Spleen (tissue), 13 donors: ENCODE measurements around the gene CD38. TPM values are rescaled to one million over a fixed set of nuclear protein-coding genes. Genes with fewer than 3 reads are reported as not detected.
"Not testable (repeated sequence)": the region's sequence is repeated elsewhere in the genome, so short reads cannot be mapped to it uniquely, and the experiment has no call there.

Source experiments
- DNase-seq: peaks from one replicate; pipeline ENCODE4 v3.0.0-alpha.2; 2020
- H3K27ac ChIP-seq, 8 donors: fragments of 200-600 bp; sonication (generic) in 7 of 8; 1 replicate in 4 of 8; 2 replicates in 4 of 8; pipeline versions ENCODE4 v1.5.0 to v1.8.0; 2016 to 2021; ENCODE audit warnings: inconsistent platforms in 4 of 8, mild to moderate bottlenecking in 4 of 8, moderate library complexity in 1 of 8
- H3K27me3 ChIP-seq, 7 donors: fragments of 200-600 bp; sonication (generic) in 6 of 7; replicated peaks in 1 of 7; 1 replicate in 4 of 7; 2 replicates in 3 of 7; pipeline versions ENCODE4 v1.5.0 to v1.8.0; 2016 to 2021; ENCODE audit warnings: inconsistent platforms in 3 of 7, mild to moderate bottlenecking in 1 of 7
- H3K36me3 ChIP-seq, 6 donors: fragments of 200-600 bp; sonication (generic) in 5 of 6; 1 replicate in 4 of 6; 2 replicates in 2 of 6; pipeline versions ENCODE4 v1.5.0 to v1.8.0; 2016 to 2021; ENCODE audit warnings: inconsistent platforms in 2 of 6
- H3K4me1 ChIP-seq, 6 donors: fragments of 200-600 bp; sonication (generic) in 5 of 6; 1 replicate in 3 of 6; 2 replicates in 3 of 6; pipeline versions ENCODE4 v1.5.0 to v1.8.0; 2016 to 2021; ENCODE audit warnings: inconsistent platforms in 3 of 6
- H3K4me3 ChIP-seq, 8 donors: fragments of 200-600 bp; sonication (generic) in 7 of 8; 1 replicate in 4 of 8; 2 replicates in 4 of 8; pipeline versions ENCODE4 v1.5.0 to v1.8.0; 2016 to 2021; ENCODE audit warnings: inconsistent platforms in 4 of 8, mild to moderate bottlenecking in 4 of 8, moderate library complexity in 2 of 8
- H3K9me3 ChIP-seq, 8 donors: fragments of 200-600 bp; sonication (generic) in 7 of 8; 1 replicate in 4 of 8; 2 replicates in 4 of 8; pipeline versions ENCODE4 v1.5.0 to v1.8.0; 2016 to 2021; ENCODE audit warnings: inconsistent platforms in 4 of 8
- CTCF ChIP-seq, 11 experiments: fragments of 200-600 bp in 7 of 11; fragments of 450-650 bp in 4 of 11; sonication (generic) in 4 of 11; IDR thresholded peaks in 8 of 11; conservative IDR thresholded peaks in 3 of 11; 1 replicate in 7 of 11; 2 replicates in 4 of 11; pipeline versions ENCODE4 v1.4.0 to v1.8.0; 2016 to 2021; ENCODE audit warnings: antibody characterized with exemption in 11 of 11, inconsistent platforms in 4 of 11, mild to moderate bottlenecking in 1 of 11
- POLR2A ChIP-seq, 3 donors: fragments of 450-650 bp; IDR thresholded peaks; one replicate each; pipeline ENCODE4 v1.5.1; 2017; ENCODE audit warnings: antibody characterized with exemption in 3 of 3, mild to moderate bottlenecking in 1 of 3
- POLR2AphosphoS5 ChIP-seq, 3 donors: sonication (generic); formaldehyde crosslinking; IDR thresholded peaks; one replicate each; pipeline ENCODE4 v1.5.1; 2017; ENCODE audit warnings: antibody characterized with exemption in 3 of 3
- WGBS, 5 donors: extraction: QIAGEN DNeasy Blood & Tissue Kit in 3 of 5; methylation state at CpG; one replicate each; pipeline versions ENCODE4 v1.1.5 to v1.1.7; 2013 to 2018; 5-methylcytosine and 5-hydroxymethylcytosine counted together
- intact Hi-C: fragments of 100-400 bp; cut with DNase I; formaldehyde crosslinking; loops from one replicate; pipeline ENCODE4 v1.15.0; 2023; ENCODE audit warnings: low total_unique reads
- long read RNA-seq, 2 donors: transcript quantifications; one replicate each; lab custom pipeline, GENCODE V29; 2026
- polyA plus RNA-seq, 3 donors: library from polyadenylated mRNA; stranded (reverse); fragments of 200-250 nt; gene quantifications; one replicate each; pipeline ENCODE4 v1.2.1, GENCODE V29; 2013
- total RNA-seq, 7 donors: library from RNA; depleted of rRNA in 3 of 7; stranded (reverse); fragments of >200 nt in 3 of 7; fragmentation: NEBNext Ultra II Directional in 4 of 7; extraction: Animal tissue kit (Norgen Biotek cat#: 25700) in 4 of 7; gene quantifications; one replicate each; pipeline versions ENCODE4 v1.1.0 to v1.2.1, GENCODE V29; 2016 to 2021
- donor health status: healthy with polysubstance abuse.
- donor health status: DM: no; HTN: no; CAD: no; lungs with moderate emphysema.
- donor health status: DM: no; HTN: no; CAD: no.
- donor health status: Bipolar disorder and iron deficiency.
- donor health status: healthy.
- donor health status: DM: no; HTN: no; CAD: no.
- donor health status: DM: yes; HTN: yes; CAD: no.

Gene CD38
- 10 to 100 TPM; 45.1 to 92.9 (median 62.7) TPM for total RNA-seq
- 1 to 10 TPM; 4.9 to 9.5 (median 5.8) TPM for polyA plus RNA-seq
- long read RNA-seq, donor 1, full-length matches to known transcripts = 11 of 11 reads
- long read RNA-seq, donor 1, partial matches to known transcripts = 0 of 11 reads
- long read RNA-seq, donor 1, other reads (novel, unspliced or antisense) = 0 of 11 reads
- long read RNA-seq, donor 2, full-length matches to known transcripts = 7 of 7 reads
- long read RNA-seq, donor 2, partial matches to known transcripts = 0 of 7 reads
- long read RNA-seq, donor 2, other reads (novel, unspliced or antisense) = 0 of 7 reads

GRCh38 chr4:15778289-15779241 is at the start of gene CD38:
Gene CD38, plus strand, starts transcription at chr4:15778328. Its CDS starts 87 bp downstream, at chr4:15778415.
- H3K9me3 ChIP-seq = no peaks in the 10 kb centered on the region
- peaks cover 21 to 73% (median 60%) of the 10 kb centered on the region in 6 donors for H3K4me1 ChIP-seq
- peak within 1 kb of the TSS; percentile 79 to 88 (median 86) for H3K27ac ChIP-seq
- H3K27me3 ChIP-seq = no peaks in the 10 kb centered on the region
- WGBS, 5 donors = 0 to 1% (median 0%) methylated on average over 37 to 76 of the region's 76 CpGs
- DNase-seq = peak; percentile 91
- peak in 1 of 11 experiments; percentile 10 for TF ChIP-seq CTCF (IDR thresholded peaks at IDR 0.05 in 8 of 11, conservative IDR thresholded peaks at IDR 0.05 in 3 of 11)
- peak in 1 of 3 donors; percentile 68 for TF ChIP-seq POLR2A (IDR thresholded peaks at IDR 0.05)
- peak; percentile 59 to 83 (median 71) for TF ChIP-seq POLR2AphosphoS5 (IDR thresholded peaks at IDR 0.05)
- H3K4me3 ChIP-seq = peak within 1 kb of the TSS; percentile 53 to 80 (median 68)
- H3K36me3 ChIP-seq = peaks cover 0 to 5% (median 0%) of the 10 kb centered on the region in 6 donors
- intact Hi-C loops = no loop called here

- peak; percentile 76 to 92 (median 87) for TF ChIP-seq CTCF (IDR thresholded peaks at IDR 0.05 in 8 of 11, conservative IDR thresholded peaks at IDR 0.05 in 3 of 11)
- no peak for TF ChIP-seq POLR2AphosphoS5 (IDR thresholded peaks at IDR 0.05)
- TF ChIP-seq POLR2A (IDR thresholded peaks at IDR 0.05) = no peak
- DNase-seq = no peak
- 22 to 30% (median 27%) methylated on average over 3 of the region's 3 CpGs for WGBS, 5 donors
- Histone ChIP-seq H3K9me3 (no peaks in the 10 kb centered on the region), H3K36me3 (peaks cover 0 to 71% (median 0%) of the 10 kb centered on the region in 6 donors), H3K27me3 (no peaks in the 10 kb centered on the region), H3K4me3 (no peak overlapping the region), H3K27ac (no peak overlapping the region), H3K4me1 (peaks cover 0 to 14% (median 0%) of the 10 kb centered on the region in 6 donors)
- intact Hi-C loops = loop anchor here (5.0 to 10.0 kb wide), 4 partner anchors 75 to 275 kb away; no protein-coding TSS in a partner anchor
Observed at GRCh38 chr4:15729910-15730533, 48.1 kb upstream of the CD38 start.

GRCh38 chr4:15733061-15733460 is 45.1 kb upstream of the CD38 start:
- Histone ChIP-seq H3K36me3 (peaks cover 0 to 71% (median 0%) of the 10 kb centered on the region in 6 donors), H3K4me1 (peaks cover 0 to 14% (median 0%) of the 10 kb centered on the region in 6 donors)
- 71 to 79% (median 77%) methylated on average over 5 of the region's 5 CpGs for WGBS, 5 donors
- not testable (repeated sequence) for H3K27ac ChIP-seq, H3K4me3 ChIP-seq, H3K27me3 ChIP-seq, H3K9me3 ChIP-seq, DNase-seq
- intact Hi-C loops = loop anchor here (5.0 to 10.0 kb wide), 2 partner anchors 72 to 144 kb away; no protein-coding TSS in a partner anchor

- peaks cover 0 to 1% (median 0%) of the 10 kb centered on the region in 8 donors for H3K9me3 ChIP-seq
- no peak for DNase-seq
- H3K4me1 ChIP-seq = peaks cover 0 to 2% (median 0%) of the 10 kb centered on the region in 6 donors
- H3K27me3 ChIP-seq = no peaks in the 10 kb centered on the region
- peaks cover 0 to 61% (median 0%) of the 10 kb centered on the region in 6 donors for H3K36me3 ChIP-seq
- no peak for TF ChIP-seq POLR2A (IDR thresholded peaks at IDR 0.05)
- TF ChIP-seq POLR2AphosphoS5 (IDR thresholded peaks at IDR 0.05) = no peak
- TF ChIP-seq CTCF (IDR thresholded peaks at IDR 0.05 in 8 of 11, conservative IDR thresholded peaks at IDR 0.05 in 3 of 11) = no peak
- WGBS, 5 donors = 73 to 93% (median 85%) methylated on average over 6 of the region's 6 CpGs
- intact Hi-C loops = loop anchor here (10.0 kb wide), 1 partner anchor 69 kb away; no protein-coding TSS in a partner anchor
- H3K27ac ChIP-seq = no peak overlapping the region
- H3K4me3 ChIP-seq = no peak overlapping the region
Observed at GRCh38 chr4:15735536-15735935, 42.6 kb upstream of the CD38 start.
